Measurements from ENCODE around the gene FBH1. TPM values are rescaled to one million over a fixed set of nuclear protein-coding genes. Genes with fewer than 3 reads are reported as not detected.

Gene FBH1
- total RNA-seq, 1 experiment from 2014 or later = 22.0 TPM

- TF ChIP-seq EZH2 (IDR thresholded peaks at IDR 0.05; ENCODE audit: low read length, unreplicated experiment) = no peak
- TF ChIP-seq EZH2phosphoT487 (IDR thresholded peaks at IDR 0.05; ENCODE audit: borderline replicate concordance, low read length) = no peak
- no peak for TF ChIP-seq CTCF (conservative IDR thresholded peaks at IDR 0.05; ENCODE audit: low read depth, low read length)
- Histone ChIP-seq H3K36me3 (ENCODE audit: low read depth, low read length) (no peaks in the 10 kb centered on the region), H3F3A (ENCODE audit: low read length, unreplicated experiment) (no peaks in the 10 kb centered on the region), H3K9ac (ENCODE audit: low read length) (no peak overlapping the region), H3K9me3 (ENCODE audit: low read length) (no peaks in the 10 kb centered on the region), H2AFZ (ENCODE audit: low read length) (no peak overlapping the region), H4K20me1 (ENCODE audit: low read length) (0 out of 2 replicates have a peak, but pooled peaks cover 4% of the 10 kb centered on the region), H3K4me3 (ENCODE audit: low read length) (no peak overlapping the region), H3K27me3 (ENCODE audit: low read length) (no peaks in the 10 kb centered on the region), H3K27ac (ENCODE audit: low read length) (no peak overlapping the region), H3K79me2 (ENCODE audit: low read length) (peaks cover 37% of the 10 kb centered on the region), H3K4me1 (ENCODE audit: insufficient read depth, low read length) (peaks cover 4% of the 10 kb centered on the region), H3K4me2 (ENCODE audit: low read length) (0 out of 2 replicates have a peak overlapping the region, but pooled peaks have one; percentile 86), H3K9me2 (replicated peaks; ENCODE audit: low read length) (no peaks in the 10 kb centered on the region)
- ChIA-PET POLR2A (ENCODE audit: unreplicated experiment) (no interaction called here), CTCF (interaction anchor here (0.6 kb wide), 1 partner anchor 58 kb away, joined by 16 read pairs; no protein-coding TSS in a partner anchor)
- BruUV-seq (replicated peaks) = no TSS peak
- intact Hi-C loops (cut with micrococcal nuclease) = loop anchor here (5.0 to 10.0 kb wide), 2 partner anchors 75 to 203 kb away; partner anchors contain the start of genes GDI2 and TASOR2
- ATAC-seq = no peak
- DNase-seq = no peak
These were observed 2.4 kb upstream of the FBH1 start for GRCh38 chr10:5887641-5888040.

- Histone ChIP-seq H3K9ac (ENCODE audit: low read length) (peak overlapping the region; percentile 89), H3K4me3 (ENCODE audit: low read length) (peak overlapping the region; percentile 75), H4K20me1 (ENCODE audit: low read length) (0 out of 2 replicates have a peak, but pooled peaks cover 4% of the 10 kb centered on the region), H3K4me1 (ENCODE audit: insufficient read depth, low read length) (peaks cover 4% of the 10 kb centered on the region), H3K9me3 (ENCODE audit: low read length) (no peaks in the 10 kb centered on the region), H3K36me3 (ENCODE audit: low read depth, low read length) (no peaks in the 10 kb centered on the region), H3K4me2 (ENCODE audit: low read length) (peak overlapping the region; percentile 86), H3K9me2 (replicated peaks; ENCODE audit: low read length) (no peaks in the 10 kb centered on the region), H3K79me2 (ENCODE audit: low read length) (peaks cover 41% of the 10 kb centered on the region), H3F3A (ENCODE audit: low read length, unreplicated experiment) (no peaks in the 10 kb centered on the region), H3K27ac (ENCODE audit: low read length) (no peak overlapping the region), H3K27me3 (ENCODE audit: low read length) (no peaks in the 10 kb centered on the region), H2AFZ (ENCODE audit: low read length) (peak overlapping the region; percentile 40; the same call in 1 of the 2 replicates)
- DNase-seq (peak; percentile 8), ATAC-seq (no peak)
- ChIA-PET CTCF (no interaction called here), POLR2A (ENCODE audit: unreplicated experiment) (no interaction called here)
- BruUV-seq (replicated peaks) = TSS peak; percentile 37
- TF ChIP-seq CTCF (conservative IDR thresholded peaks at IDR 0.05; ENCODE audit: low read depth, low read length) = no peak
- no peak for TF ChIP-seq EZH2 (IDR thresholded peaks at IDR 0.05; ENCODE audit: low read length, unreplicated experiment)
- no peak for TF ChIP-seq EZH2phosphoT487 (IDR thresholded peaks at IDR 0.05; ENCODE audit: borderline replicate concordance, low read length)
- intact Hi-C loops (cut with micrococcal nuclease) = loop anchor here (5.0 to 10.0 kb wide), 2 partner anchors 76 to 204 kb away; partner anchors contain the start of genes GDI2 and TASOR2
These were observed 1.7 kb upstream of the FBH1 start for GRCh38 chr10:5888351-5888750.
